Amniotic epithelial cell (primary cell): ENCODE results near the gene GIPC2.
A peak's percentile ranks its signal among the peaks of the same experiment; 100 is the strongest.
"Not testable (repeated sequence)": the region's sequence is repeated elsewhere in the genome, so short reads cannot be mapped to it uniquely, and the experiment has no call there.

Source experiments
- DNase-seq: peaks from one replicate; pipeline ENCODE4 v3.0.0-alpha.2; 2010; ENCODE audit warnings: low read depth

GIPC2 gene

GRCh38 chr1:78069784-78070183 lies 24.0 kb downstream of the GIPC2 start:
- DNase-seq: no peak

- DNase-seq: no peak
Measured at GRCh38 chr1:78070210-78070609, 24.4 kb downstream of the GIPC2 start.

GRCh38 chr1:78070758-78071157 lies 25.0 kb downstream of the GIPC2 start:
- peak; percentile 73 for DNase-seq

- no peak for DNase-seq
Measured at GRCh38 chr1:78071696-78072095, 25.9 kb downstream of the GIPC2 start.

- DNase-seq: no peak
Measured at GRCh38 chr1:78072216-78072615, 26.4 kb downstream of the GIPC2 start.

GRCh38 chr1:78073441-78073840 lies 27.7 kb downstream of the GIPC2 start:
- no peak for DNase-seq

- no peak for DNase-seq
Measured at GRCh38 chr1:78075621-78076020, 29.9 kb downstream of the GIPC2 start.

GRCh38 chr1:78078358-78078757 lies 32.6 kb downstream of the GIPC2 start:
- DNase-seq: no peak

GRCh38 chr1:78079580-78079979 lies 33.8 kb downstream of the GIPC2 start:
- DNase-seq: peak; percentile 56

GRCh38 chr1:78080767-78081166 lies 35.0 kb downstream of the GIPC2 start:
- DNase-seq: no peak

GRCh38 chr1:78081980-78082860 lies 36.5 kb downstream of the GIPC2 start:
- DNase-seq: peak; percentile 21

- not testable (repeated sequence) for DNase-seq
Measured at GRCh38 chr1:78084639-78085038, 38.9 kb downstream of the GIPC2 start.

- DNase-seq: peak; percentile 19
Measured at GRCh38 chr1:78086697-78087096, 40.9 kb downstream of the GIPC2 start.

GRCh38 chr1:78088015-78088414 lies 42.2 kb downstream of the GIPC2 start:
- DNase-seq: no peak

- no peak for DNase-seq
Measured at GRCh38 chr1:78088486-78088885, 42.7 kb downstream of the GIPC2 start.

- DNase-seq: no peak
Measured at GRCh38 chr1:78089010-78089409, 43.2 kb downstream of the GIPC2 start.

- DNase-seq: no peak
Measured at GRCh38 chr1:78090472-78091133, 44.8 kb downstream of the GIPC2 start.

GRCh38 chr1:78091215-78091813 lies 45.5 kb downstream of the GIPC2 start:
- DNase-seq: no peak

- DNase-seq: no peak
Measured at GRCh38 chr1:78091886-78092285, 46.1 kb downstream of the GIPC2 start.

GRCh38 chr1:78092643-78093042 lies 46.9 kb downstream of the GIPC2 start:
- peak; percentile 57 for DNase-seq

GRCh38 chr1:78093560-78093959 lies 47.8 kb downstream of the GIPC2 start:
- no peak for DNase-seq

- DNase-seq: no peak
Measured at GRCh38 chr1:78094639-78095038, 48.9 kb downstream of the GIPC2 start.

GRCh38 chr1:78095593-78095992 lies 49.8 kb downstream of the GIPC2 start:
- peak; percentile 93 for DNase-seq
